ENCODE results near the gene MMP24.
"Not testable (repeated sequence)": the region's sequence is repeated elsewhere in the genome, so short reads cannot be mapped to it uniquely, and the experiment has no call there.

MMP24 gene

GRCh38 chr20:35315632-35316020, 89.1 kb downstream of the MMP24 start:
- not testable (repeated sequence) for DNase-seq

- no peak for DNase-seq
Measured at GRCh38 chr20:35316086-35316485, 89.6 kb downstream of the MMP24 start.

GRCh38 chr20:35317416-35318210, 91.1 kb downstream of the MMP24 start:
- DNase-seq, result no peak

GRCh38 chr20:35318502-35319157, 92.1 kb downstream of the MMP24 start:
- no peak for DNase-seq

- DNase-seq, result no peak
Measured at GRCh38 chr20:35319192-35319870, 92.8 kb downstream of the MMP24 start.

GRCh38 chr20:35319871-35320197, 93.3 kb downstream of the MMP24 start:
- no peak for DNase-seq

GRCh38 chr20:35320396-35321126, 94.1 kb downstream of the MMP24 start:
- DNase-seq, result no peak

- no peak for DNase-seq
Measured at GRCh38 chr20:35325401-35325800, 98.9 kb downstream of the MMP24 start.

- no peak for DNase-seq
Measured at GRCh38 chr20:35326021-35326739, 99.7 kb downstream of the MMP24 start.
